LNCaP clone FGC (cell line): ENCODE data around the gene LRRK1.

Source experiments
- DNase-seq: peaks from one replicate; pipeline ENCODE4 v3.0.0-alpha.2; 2011; ENCODE audit warnings: low read depth
- H3K4me3 ChIP-seq: 2 replicates; pipeline ENCODE4 v1.5.1; 2011; ENCODE audit warnings: mild to moderate bottlenecking, low read depth, low read length, control low read depth
- TF ChIP-seq, protein P1 (sequence below): IDR thresholded peaks from 2 replicates; pipeline ENCODE4 v1.5.1; 2012; ENCODE audit warnings: mild to moderate bottlenecking; ENCODE audit not compliant: control insufficient read depth, insufficient read depth; ENCODE audit errors: extremely low read depth

LRRK1 gene

DNA sequence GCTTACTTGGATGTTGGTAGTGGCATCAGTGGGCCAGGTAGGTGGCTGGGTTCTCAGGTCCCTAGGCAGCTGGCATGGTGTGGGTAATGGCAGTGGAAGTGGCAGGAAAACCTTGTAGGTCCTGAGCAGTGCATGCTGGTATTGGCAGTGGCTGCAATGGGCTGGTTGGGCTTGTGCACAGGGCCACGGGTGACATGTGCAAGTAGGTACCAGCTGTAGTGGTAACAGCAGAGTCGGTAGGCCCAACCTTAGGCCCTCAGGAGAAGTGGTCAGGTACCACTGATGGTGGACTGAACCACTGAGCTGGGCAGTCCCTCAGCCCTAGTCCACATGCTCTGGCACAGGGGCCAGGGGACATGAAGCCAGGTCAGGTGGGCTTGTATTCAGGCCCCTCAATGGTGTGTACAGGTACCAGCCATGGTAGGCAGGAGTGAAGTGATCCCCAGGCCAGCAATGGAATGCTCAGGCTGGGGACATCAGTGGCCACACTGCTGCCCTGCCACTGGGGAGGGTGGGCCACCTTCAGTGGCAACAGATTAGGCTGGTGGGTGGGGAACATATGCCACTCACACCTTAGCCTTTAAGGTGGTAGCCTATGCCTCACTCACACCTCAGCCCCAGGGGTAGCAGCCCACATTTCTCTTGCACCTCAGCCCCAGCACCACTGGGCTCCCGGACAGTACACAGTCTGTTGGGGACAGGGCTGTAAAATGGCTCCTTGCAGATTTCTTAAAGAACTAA, 118.1 kb downstream of the LRRK1 start:
- no peak overlapping the region for H3K4me3 ChIP-seq
- no peak for DNase-seq
- TF ChIP-seq, protein P1, sequence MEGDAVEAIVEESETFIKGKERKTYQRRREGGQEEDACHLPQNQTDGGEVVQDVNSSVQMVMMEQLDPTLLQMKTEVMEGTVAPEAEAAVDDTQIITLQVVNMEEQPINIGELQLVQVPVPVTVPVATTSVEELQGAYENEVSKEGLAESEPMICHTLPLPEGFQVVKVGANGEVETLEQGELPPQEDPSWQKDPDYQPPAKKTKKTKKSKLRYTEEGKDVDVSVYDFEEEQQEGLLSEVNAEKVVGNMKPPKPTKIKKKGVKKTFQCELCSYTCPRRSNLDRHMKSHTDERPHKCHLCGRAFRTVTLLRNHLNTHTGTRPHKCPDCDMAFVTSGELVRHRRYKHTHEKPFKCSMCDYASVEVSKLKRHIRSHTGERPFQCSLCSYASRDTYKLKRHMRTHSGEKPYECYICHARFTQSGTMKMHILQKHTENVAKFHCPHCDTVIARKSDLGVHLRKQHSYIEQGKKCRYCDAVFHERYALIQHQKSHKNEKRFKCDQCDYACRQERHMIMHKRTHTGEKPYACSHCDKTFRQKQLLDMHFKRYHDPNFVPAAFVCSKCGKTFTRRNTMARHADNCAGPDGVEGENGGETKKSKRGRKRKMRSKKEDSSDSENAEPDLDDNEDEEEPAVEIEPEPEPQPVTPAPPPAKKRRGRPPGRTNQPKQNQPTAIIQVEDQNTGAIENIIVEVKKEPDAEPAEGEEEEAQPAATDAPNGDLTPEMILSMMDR = no peak

DNA sequence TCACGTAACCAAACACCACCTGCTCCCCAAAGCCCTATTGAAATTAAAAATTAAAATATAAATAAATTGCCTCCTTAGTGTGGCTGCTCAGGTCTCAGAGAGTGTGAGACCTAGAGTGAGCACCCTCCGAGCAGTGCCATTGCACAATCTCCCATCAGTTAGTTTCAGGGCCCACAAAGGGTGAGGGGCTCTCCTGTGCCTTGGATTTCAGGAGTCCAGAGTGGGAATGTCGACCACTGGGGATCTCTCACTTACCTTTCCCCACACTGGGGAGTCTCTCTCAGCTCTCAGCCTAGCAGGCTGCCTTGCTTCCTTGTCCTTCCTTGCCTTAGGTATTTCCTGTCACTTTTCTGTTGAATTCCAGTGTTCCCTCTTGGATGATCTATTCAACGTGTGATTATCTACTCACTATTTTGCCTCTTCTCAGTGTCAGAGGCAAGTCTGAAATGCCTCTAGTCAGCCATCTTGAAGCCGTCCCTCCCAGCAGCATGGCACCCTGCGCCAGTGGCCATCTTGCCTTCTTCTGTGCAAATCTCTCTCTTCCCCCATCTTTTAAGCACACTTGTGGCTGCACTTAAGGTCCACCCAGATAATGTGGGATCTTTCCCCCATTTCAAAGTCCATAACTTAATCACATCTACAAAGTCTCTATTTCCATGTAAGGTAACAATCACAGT, 119.3 kb downstream of the LRRK1 start:
- no peak for DNase-seq
- TF ChIP-seq, protein P1 = no peak
- H3K4me3 ChIP-seq = no peak overlapping the region

DNA sequence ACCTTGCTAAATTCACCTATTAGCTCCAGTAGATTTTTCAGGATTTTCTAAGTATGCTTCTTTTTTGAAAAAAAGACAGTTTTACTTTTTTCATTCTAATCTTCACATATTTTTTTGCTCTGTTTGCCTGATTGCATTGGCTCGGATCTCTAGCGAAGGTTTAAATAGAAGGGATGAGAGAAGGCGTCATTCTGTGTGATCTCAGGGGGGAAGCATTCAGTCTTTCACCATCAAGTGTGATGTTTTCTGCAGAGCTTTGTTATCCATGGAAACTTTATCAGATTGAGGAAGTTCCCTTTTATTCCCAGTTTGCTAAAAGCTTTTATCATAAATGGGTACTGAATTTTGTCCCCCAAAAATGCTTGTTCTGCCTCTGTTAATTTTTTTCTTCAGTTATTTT, 120.3 kb downstream of the LRRK1 start:
- H3K4me3 ChIP-seq = no peak overlapping the region
- no peak for DNase-seq
- TF ChIP-seq, protein P1 = no peak

DNA sequence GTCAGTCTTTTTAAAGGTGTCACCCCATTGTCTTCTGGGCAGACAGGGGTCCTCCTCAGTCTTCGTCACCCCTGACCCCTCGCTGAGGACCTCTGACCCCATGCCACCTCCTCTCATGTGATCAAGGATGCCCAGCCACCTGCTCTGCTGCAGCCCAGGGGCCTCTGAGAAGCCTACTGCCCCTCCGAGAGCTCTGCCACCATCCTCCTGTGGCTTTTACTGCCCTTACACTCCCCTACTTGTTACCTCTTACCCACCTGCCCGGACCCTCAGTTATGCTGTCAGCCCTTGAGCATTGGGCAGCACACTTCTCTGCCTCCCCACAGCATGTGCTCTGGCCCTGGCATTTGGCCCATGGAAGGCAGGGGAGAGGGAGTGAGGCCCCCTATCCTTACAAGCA, 123.2 kb downstream of the LRRK1 start:
- no peak overlapping the region for H3K4me3 ChIP-seq
- DNase-seq = no peak
- TF ChIP-seq, protein P1 = no peak

DNA sequence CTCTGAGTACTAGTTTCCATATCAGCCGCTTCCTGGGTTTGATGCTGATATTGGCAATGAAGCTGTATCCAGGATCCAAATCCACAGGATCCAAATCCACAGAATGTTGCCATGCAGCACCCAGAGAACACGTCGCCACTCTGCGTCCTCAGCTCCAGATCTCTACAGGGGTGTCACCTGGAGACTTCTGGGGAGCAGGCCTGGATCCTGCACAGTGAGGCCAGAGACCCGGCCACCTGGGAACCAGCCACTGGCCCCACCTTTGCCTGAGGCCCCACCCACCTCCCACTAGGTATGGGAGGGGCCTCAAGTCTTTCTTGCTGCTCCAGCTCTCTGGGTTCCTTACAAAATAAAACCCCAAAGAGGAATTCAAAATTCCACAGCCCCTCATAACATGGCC, 123.9 kb downstream of the LRRK1 start:
- H3K4me3 ChIP-seq = no peak overlapping the region
- DNase-seq = no peak
- TF ChIP-seq, protein P1 = no peak

DNA sequence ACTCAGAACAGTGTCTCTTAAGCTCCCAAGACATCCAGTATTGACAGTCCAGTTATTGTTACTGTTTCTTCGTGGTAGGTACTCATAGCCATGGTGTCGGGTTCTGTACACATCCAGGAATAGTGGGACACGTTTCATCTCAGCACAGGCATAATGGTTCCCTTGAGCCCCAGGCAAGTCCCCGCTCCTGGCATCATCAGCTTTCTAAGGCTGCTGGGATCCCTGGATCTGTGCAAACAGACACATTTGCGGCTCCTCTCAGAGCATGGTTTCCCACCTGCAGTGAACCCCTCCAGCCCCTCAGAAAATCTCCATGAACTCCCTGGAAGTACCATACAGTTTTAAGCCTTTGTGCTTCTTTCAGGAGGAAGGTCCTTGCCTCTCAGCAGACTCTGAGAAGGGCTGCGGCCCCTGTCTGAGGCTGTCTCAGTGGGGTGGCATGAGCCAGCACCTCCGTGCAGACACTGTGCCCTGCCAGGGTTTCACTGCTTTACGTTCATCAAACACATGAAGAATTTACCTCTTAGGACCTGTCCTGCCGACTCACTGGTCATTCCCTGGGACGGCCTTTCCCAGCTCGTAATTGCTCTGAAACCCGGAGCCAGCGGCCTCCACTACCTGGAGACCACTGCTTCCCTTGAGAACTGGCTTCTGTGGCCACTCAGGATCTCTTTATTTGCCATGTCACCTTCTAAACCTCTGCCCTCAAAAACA, 124.9 kb downstream of the LRRK1 start:
- TF ChIP-seq, protein P1 = no peak
- no peak overlapping the region for H3K4me3 ChIP-seq
- DNase-seq = no peak
